Uterus (tissue), 4 donors: ENCODE data around the gene RIPOR2. TPM values are rescaled to one million over a fixed set of nuclear protein-coding genes. Genes with fewer than 3 reads are reported as not detected.

Source experiments
- DNase-seq, 2 donors: peaks; one replicate each; pipeline ENCODE4 v3.0.0-alpha.2; 2019 to 2020
- H3K27ac ChIP-seq, 2 donors: fragments of 200-600 bp; sonication (generic); 1 replicate in 1 of 2; 2 replicates in 1 of 2; pipeline ENCODE4 v1.5.1; 2016 to 2018
- H3K27me3 ChIP-seq, 2 donors: fragments of 200-600 bp; sonication (generic); one replicate each; pipeline ENCODE4 v1.5.1; 2018 to 2019; ENCODE audit warnings: control low read depth in 1 of 2
- H3K36me3 ChIP-seq, 2 donors: fragments of 200-600 bp; sonication (generic); one replicate each; pipeline ENCODE4 v1.5.1; 2019; ENCODE audit warnings: control low read depth in 1 of 2
- H3K4me1 ChIP-seq, 2 donors: fragments of 200-600 bp; sonication (generic); one replicate each; pipeline ENCODE4 v1.5.1; 2018 to 2019; ENCODE audit warnings: control low read depth in 1 of 2
- H3K4me3 ChIP-seq, 2 donors: fragments of 200-600 bp; sonication (generic); 1 replicate in 1 of 2; 2 replicates in 1 of 2; pipeline ENCODE4 v1.5.1; 2018 to 2019; ENCODE audit warnings: mild to moderate bottlenecking in 1 of 2
- H3K9me3 ChIP-seq, 2 donors: fragments of 200-600 bp; sonication (generic); one replicate each; pipeline ENCODE4 v1.5.1; 2019; ENCODE audit warnings: control low read depth in 1 of 2
- CTCF ChIP-seq, 4 experiments: fragments of 200-600 bp in 2 of 4; fragments of 450-650 bp in 2 of 4; sonication (generic) in 2 of 4; IDR thresholded peaks; one replicate each; pipeline ENCODE4 v1.5.1; 2016 to 2019; ENCODE audit warnings: antibody characterized with exemption in 4 of 4, mild to moderate bottlenecking in 2 of 4, moderate library complexity in 1 of 4
- POLR2A ChIP-seq, 2 donors: fragments of 450-650 bp; IDR thresholded peaks; one replicate each; pipeline ENCODE4 v1.6.1; 2016; ENCODE audit warnings: antibody characterized with exemption in 2 of 2, mild to moderate bottlenecking in 1 of 2, moderate library complexity in 1 of 2
- intact Hi-C: fragments of 100-400 bp; cut with DNase I; formaldehyde crosslinking; loops from one replicate; pipeline ENCODE4 v1.15.1; 2023; ENCODE audit warnings: low total_unique reads
- total RNA-seq, 4 donors: library from RNA; depleted of rRNA in 3 of 4; stranded (reverse); fragments of >200 nt in 3 of 4; gene quantifications; one replicate each; pipeline versions ENCODE4 v1.1.0 to v1.2.4, GENCODE V29; 2014 to 2023
- donor health status: DM: yes; HTN: yes; CAD: no.

The RIPOR2 gene
- total RNA-seq, 4 donors from 2014 or later, result 29.0 to 106 (median 80.4) TPM

GRCh38 chr6:24933868-24934401 lies 1.8 kb downstream of the RIPOR2 start:
- Histone ChIP-seq H3K4me3 (no peak overlapping the region), H3K36me3 (no peaks in the 10 kb centered on the region), H3K27me3 (no peaks in the 10 kb centered on the region), H3K9me3 (no peaks in the 10 kb centered on the region), H3K4me1 (peaks cover 2 to 22% of the 10 kb centered on the region in 2 donors), H3K27ac (no peak overlapping the region)
- TF ChIP-seq POLR2A (IDR thresholded peaks at IDR 0.05) (no peak), CTCF (IDR thresholded peaks at IDR 0.05) (peak in 1 of 4 experiments; percentile 4)
- DNase-seq, result no peak
- intact Hi-C loops, result no loop called here

- H3K4me3 ChIP-seq, result no peak overlapping the region
- peak overlapping the region in 1 of 2 donors; percentile 16 for H3K27ac ChIP-seq
- no peak for DNase-seq
- H3K36me3 ChIP-seq, result no peaks in the 10 kb centered on the region
- H3K9me3 ChIP-seq, result no peaks in the 10 kb centered on the region
- intact Hi-C loops, result no loop called here
- peaks cover 8 to 22% of the 10 kb centered on the region in 2 donors for H3K4me1 ChIP-seq
- no peaks in the 10 kb centered on the region for H3K27me3 ChIP-seq
- TF ChIP-seq POLR2A (IDR thresholded peaks at IDR 0.05) (no peak), CTCF (IDR thresholded peaks at IDR 0.05) (no peak)
Measured at GRCh38 chr6:24933266-24933665, 2.5 kb downstream of the RIPOR2 start.

GRCh38 chr6:24932832-24933231 lies 2.9 kb downstream of the RIPOR2 start:
- intact Hi-C loops, result no loop called here
- no peak for DNase-seq
- Histone ChIP-seq H3K36me3 (no peaks in the 10 kb centered on the region), H3K27ac (peak overlapping the region in 1 of 2 donors; percentile 16), H3K9me3 (no peaks in the 10 kb centered on the region), H3K27me3 (no peaks in the 10 kb centered on the region), H3K4me3 (no peak overlapping the region), H3K4me1 (peaks cover 8 to 22% of the 10 kb centered on the region in 2 donors)
- TF ChIP-seq CTCF (IDR thresholded peaks at IDR 0.05) (no peak), POLR2A (IDR thresholded peaks at IDR 0.05) (no peak)

- no peaks in the 10 kb centered on the region for H3K36me3 ChIP-seq
- H3K27me3 ChIP-seq, result no peaks in the 10 kb centered on the region
- no peak for DNase-seq
- TF ChIP-seq CTCF (IDR thresholded peaks at IDR 0.05) (no peak), POLR2A (IDR thresholded peaks at IDR 0.05) (no peak)
- H3K27ac ChIP-seq, result peak overlapping the region; percentile 42 to 69
- H3K4me1 ChIP-seq, result peaks cover 8 to 22% of the 10 kb centered on the region in 2 donors
- no peaks in the 10 kb centered on the region for H3K9me3 ChIP-seq
- H3K4me3 ChIP-seq, result no peak overlapping the region
- intact Hi-C loops, result no loop called here
Measured at GRCh38 chr6:24931718-24932691, 3.8 kb downstream of the RIPOR2 start.

GRCh38 chr6:24931296-24931695 lies 4.5 kb downstream of the RIPOR2 start:
- intact Hi-C loops, result no loop called here
- Histone ChIP-seq H3K27ac (peak overlapping the region; percentile 42 to 69), H3K9me3 (no peaks in the 10 kb centered on the region), H3K4me1 (peaks cover 8 to 22% of the 10 kb centered on the region in 2 donors), H3K36me3 (no peaks in the 10 kb centered on the region), H3K27me3 (no peaks in the 10 kb centered on the region), H3K4me3 (no peak overlapping the region)
- no peak for DNase-seq
- TF ChIP-seq CTCF (IDR thresholded peaks at IDR 0.05) (no peak), POLR2A (IDR thresholded peaks at IDR 0.05) (no peak)
